Measurements from ENCODE around the gene NUP188.
A peak's percentile ranks its signal among the peaks of the same experiment; 100 is the strongest.
"Not testable (repeated sequence)": the region's sequence is repeated elsewhere in the genome, so short reads cannot be mapped to it uniquely, and the experiment has no call there.

Gene NUP188

DNA sequence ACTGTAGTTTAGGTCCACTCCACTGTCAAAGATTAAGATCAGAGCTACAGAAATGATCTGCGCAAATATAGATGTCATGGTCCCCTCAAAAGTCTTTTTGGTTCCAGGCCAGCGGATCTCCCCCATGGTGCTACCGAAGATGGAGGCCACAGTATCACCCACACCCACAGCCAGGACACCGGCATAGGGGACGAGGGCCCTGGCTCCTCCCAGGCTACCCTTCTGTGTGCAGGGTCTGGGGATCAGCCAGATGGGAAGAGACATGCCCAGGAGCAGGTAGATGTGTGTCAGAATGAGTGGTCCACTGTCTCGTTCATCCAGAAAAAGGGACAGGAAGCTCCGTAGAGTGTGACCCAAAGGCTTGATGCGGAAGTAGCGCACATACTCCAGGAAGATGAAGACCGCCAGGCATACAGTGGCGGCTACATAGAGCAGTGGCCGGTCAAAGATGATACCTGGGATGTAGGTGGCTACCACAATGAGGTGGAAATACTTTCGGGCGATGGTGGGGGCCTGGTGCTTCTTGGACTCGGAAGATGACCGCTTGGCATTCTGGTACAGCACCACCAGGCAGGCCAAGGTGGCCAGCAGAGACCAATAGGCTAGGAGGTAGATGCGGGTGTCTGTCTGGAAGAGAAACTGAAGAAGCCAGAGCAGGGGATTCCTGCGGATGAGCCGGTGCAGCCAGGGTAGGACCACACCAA is 1.5 kb upstream of the NUP188 start:
- no peak for DNase-seq (ENCODE audit: low spot score)

DNA sequence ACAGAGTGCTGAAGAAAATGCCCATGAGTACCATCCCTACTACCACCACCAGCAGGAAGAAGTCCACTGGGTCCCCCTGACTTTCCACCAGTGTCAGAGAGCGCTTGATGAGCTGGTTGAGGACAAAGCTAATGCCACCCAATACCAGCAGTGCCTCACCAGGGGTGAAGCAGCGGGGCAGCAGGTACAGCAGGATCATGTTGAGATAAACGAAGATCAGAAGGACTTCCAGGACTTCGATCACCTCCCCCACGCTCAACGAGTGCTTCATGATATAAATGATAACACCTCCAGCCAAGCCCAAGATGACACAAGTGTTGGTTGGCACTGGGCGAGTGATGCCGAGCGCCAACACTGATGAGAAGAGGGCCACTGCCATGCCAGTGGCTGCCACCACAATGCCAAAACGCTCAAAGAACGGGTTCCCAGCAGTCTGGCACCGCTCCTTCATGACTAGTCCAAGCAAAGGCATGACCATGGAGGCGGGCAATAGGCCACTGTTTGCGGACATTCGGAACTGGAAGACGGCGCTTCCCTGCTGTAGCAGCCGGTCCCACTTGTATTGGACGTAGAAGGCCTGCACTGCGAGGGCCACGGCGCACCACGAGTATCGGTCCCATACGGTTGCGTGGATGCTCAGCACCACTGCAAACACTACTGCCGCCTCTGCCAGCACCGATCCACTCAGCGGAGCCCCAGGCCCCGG is 775 bp upstream of the NUP188 start:
- DNase-seq (ENCODE audit: low spot score) = peak; percentile 57

DNA sequence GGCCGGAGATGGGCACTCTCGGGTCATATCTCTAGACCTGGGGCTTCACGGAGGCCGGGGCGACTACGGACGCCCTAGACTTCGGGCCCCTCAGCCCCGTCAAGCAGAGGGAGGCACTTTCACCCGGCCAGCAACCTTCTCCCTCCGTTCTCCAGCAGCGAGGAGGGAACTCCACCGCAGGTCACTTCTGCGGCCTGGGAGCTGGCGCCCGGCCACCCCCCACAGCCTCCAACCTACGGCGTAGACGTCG is 297 bp upstream of the NUP188 start:
- DNase-seq (ENCODE audit: low spot score) = no peak

DNA sequence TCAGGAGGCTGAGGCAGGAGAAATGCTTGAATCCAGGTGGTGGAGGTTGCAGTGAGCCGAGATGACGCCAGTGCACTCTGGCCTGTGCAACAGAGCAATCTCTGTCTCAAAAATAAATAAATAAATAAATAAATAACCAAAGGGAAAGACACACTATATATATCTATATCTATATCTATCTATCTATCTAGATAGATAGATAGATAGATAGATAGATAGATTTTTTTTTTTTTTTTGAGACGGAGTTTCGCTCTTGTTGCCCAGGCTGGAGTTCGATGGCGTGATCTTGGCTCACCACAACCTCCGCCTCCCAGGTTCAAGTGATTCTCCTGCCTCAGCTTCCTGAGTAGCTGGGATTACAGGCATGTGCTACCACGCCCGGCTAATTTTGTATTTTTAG is 13.9 kb downstream of the NUP188 start:
- DNase-seq (ENCODE audit: low spot score) = not testable (repeated sequence)

GRCh38 chr9:128969491-128969890 is 22.0 kb downstream of the NUP188 start:
- DNase-seq (ENCODE audit: low spot score) = no peak

- DNase-seq (ENCODE audit: low spot score) = no peak
Observed at GRCh38 chr9:128972956-128973355, 25.5 kb downstream of the NUP188 start.

- DNase-seq (ENCODE audit: low spot score) = no peak
Observed at GRCh38 chr9:128979111-128979510, 31.6 kb downstream of the NUP188 start.

GRCh38 chr9:128983536-128983935 is 36.0 kb downstream of the NUP188 start:
- no peak for DNase-seq (ENCODE audit: low spot score)

DNA sequence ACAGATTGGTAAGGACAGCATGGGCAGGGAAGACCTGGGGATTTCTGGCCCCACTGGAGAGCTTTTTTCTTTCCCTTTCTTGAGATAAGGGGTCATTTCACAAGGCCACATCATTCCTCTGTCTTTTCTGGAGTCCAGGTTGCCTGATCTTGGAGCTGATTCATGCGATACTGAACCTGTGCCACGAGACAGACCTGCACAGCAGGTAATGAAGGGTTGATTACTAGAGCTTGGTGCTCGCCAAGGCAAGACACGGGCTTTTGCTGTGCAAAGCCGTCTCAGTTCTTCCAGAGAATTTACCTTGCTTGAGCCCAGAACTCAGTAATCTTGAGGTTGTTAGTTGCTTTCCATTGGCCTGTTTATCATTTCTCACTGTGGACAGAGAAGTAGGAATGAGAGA is 39.2 kb downstream of the NUP188 start:
- DNase-seq (ENCODE audit: low spot score) = no peak

DNA sequence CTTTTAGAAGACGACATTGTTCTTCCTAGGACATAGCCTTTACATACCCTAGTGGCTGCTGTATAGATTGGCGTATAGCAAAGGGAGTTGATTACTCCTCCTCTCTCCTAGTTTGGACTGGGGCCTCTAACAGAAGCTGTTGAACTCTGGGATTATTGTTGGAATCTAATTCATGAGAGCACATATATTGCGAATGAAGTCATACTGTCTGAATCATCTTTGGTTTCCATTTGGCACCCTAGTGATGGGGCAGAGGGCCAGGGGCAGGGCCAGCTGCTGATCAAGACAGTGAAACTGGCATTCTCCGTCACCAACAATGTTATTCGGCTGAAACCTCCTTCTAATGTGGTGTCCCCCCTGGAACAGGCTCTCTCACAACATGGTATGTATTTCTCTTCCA is 40.3 kb downstream of the NUP188 start:
- DNase-seq (ENCODE audit: low spot score) = peak; percentile 45

GRCh38 chr9:128992995-128993394 is 45.5 kb downstream of the NUP188 start:
- DNase-seq (ENCODE audit: low spot score) = peak; percentile 82

GRCh38 chr9:128995791-128996190 is 48.3 kb downstream of the NUP188 start:
- DNase-seq (ENCODE audit: low spot score) = no peak

GRCh38 chr9:128998462-128998861 is 51.0 kb downstream of the NUP188 start:
- no peak for DNase-seq (ENCODE audit: low spot score)

DNA sequence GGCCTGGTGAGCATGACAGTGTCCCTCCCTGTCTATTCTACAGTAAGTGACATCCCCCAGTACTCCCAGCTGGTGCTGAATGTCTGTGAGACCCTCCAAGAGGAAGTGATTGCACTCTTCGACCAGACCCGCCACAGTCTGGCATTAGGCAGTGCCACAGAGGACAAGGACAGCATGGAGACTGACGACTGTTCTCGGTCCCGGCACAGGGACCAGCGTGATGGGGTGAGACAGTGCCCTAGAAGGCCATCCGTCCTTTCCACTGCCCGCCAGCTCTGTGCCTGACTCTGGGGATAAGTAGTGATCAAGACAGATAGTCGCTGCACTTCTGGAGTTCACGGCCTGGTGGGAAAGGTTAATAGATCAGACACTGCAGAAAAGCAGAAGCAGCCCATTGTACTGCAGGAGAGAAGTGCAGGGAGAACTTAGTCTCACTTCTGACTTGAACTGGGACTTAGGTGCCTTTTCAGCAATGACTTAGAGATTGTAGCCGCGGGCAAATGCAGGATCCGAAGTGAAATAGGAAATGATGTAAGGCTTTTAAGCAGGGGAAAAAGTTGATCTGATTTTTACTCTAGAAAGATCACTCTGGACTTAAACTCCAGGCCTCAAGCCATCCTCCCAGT is 52.2 kb downstream of the NUP188 start:
- DNase-seq (ENCODE audit: low spot score) = no peak

GRCh38 chr9:129001504-129002325 is 54.2 kb downstream of the NUP188 start:
- DNase-seq (ENCODE audit: low spot score) = no peak

DNA sequence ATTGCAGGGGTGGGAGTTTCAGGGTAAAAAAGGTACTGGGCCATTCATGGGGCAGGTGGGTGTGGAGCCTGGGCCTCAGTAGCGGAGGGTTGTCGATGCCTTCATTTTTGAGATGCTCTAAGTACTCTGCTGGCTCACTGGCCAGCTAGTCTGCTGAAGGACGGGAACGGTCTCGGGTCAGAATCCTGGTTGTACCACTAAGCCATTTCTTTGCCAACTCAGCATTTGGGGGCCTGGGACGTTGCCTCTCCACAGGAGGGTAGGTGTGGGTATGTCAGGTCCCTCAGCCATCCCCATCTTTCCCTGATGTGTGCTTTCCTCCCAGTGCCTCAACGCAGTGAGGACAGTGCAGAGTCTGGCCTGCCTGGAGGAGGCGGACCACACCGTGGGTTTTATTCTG is 55.5 kb downstream of the NUP188 start:
- no peak for DNase-seq (ENCODE audit: low spot score)

DNA sequence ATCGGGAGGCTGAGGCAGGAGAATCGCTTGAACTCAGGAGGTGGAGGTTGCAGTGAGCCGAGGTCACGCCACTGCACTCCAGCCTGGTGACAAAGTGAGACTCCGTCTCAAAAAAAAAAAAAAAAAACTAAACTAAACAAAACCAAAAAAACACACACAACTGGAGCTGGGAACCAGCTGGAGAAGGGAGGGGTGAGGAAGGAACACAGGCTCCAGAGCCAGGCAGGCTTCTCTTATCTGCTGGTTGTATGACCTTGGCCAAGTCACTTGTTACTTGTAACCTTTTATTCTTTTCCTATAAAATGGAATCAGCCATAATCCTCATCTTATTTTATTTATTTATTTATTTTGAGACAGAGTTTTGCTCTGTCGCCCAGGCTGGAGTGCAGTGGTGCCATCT is 56.7 kb downstream of the NUP188 start:
- DNase-seq (ENCODE audit: low spot score) = not testable (repeated sequence)

- no peak for DNase-seq (ENCODE audit: low spot score)
Observed at GRCh38 chr9:129005336-129005997, 58.0 kb downstream of the NUP188 start.

GRCh38 chr9:129006328-129007034 is 59.0 kb downstream of the NUP188 start:
- peak; percentile 91 for DNase-seq (ENCODE audit: low spot score)

GRCh38 chr9:129007035-129007765 is 59.7 kb downstream of the NUP188 start:
- DNase-seq (ENCODE audit: low spot score) = no peak

All from Ammon's horn (tissue), 1 donor.